ENCODE data around the gene TRHDE.
"Not testable (repeated sequence)": the region's sequence is repeated elsewhere in the genome, so short reads cannot be mapped to it uniquely, and the experiment has no call there.

The TRHDE gene

DNA sequence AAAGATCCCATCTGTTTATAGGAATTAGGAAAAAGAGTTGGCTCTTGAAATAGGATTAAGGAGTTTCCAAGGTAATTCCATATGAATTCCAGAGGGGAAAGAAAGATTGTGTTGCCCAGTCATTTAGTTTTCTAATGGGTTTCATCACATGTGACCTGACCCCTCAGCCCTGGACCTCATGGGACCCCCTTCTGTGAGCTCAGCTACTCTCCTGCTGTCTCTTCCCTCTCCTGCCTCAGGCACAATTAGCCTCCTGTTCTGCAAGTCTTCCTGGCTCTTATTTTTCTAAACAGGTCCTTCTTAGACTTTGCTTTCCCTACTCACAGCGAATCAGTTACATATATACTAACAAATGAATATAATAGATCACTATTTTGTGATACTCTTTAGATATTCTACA is 237.7 kb downstream of the TRHDE start:
- TF ChIP-seq, protein P1, sequence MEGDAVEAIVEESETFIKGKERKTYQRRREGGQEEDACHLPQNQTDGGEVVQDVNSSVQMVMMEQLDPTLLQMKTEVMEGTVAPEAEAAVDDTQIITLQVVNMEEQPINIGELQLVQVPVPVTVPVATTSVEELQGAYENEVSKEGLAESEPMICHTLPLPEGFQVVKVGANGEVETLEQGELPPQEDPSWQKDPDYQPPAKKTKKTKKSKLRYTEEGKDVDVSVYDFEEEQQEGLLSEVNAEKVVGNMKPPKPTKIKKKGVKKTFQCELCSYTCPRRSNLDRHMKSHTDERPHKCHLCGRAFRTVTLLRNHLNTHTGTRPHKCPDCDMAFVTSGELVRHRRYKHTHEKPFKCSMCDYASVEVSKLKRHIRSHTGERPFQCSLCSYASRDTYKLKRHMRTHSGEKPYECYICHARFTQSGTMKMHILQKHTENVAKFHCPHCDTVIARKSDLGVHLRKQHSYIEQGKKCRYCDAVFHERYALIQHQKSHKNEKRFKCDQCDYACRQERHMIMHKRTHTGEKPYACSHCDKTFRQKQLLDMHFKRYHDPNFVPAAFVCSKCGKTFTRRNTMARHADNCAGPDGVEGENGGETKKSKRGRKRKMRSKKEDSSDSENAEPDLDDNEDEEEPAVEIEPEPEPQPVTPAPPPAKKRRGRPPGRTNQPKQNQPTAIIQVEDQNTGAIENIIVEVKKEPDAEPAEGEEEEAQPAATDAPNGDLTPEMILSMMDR (conservative IDR thresholded peaks at IDR 0.05; ENCODE audit: low read depth, low read length): no peak
- no peak overlapping the region for H3K4me3 ChIP-seq (ENCODE audit: low read depth, low read length)
- DNase-seq (ENCODE audit: low read depth): peak; percentile 12

DNA sequence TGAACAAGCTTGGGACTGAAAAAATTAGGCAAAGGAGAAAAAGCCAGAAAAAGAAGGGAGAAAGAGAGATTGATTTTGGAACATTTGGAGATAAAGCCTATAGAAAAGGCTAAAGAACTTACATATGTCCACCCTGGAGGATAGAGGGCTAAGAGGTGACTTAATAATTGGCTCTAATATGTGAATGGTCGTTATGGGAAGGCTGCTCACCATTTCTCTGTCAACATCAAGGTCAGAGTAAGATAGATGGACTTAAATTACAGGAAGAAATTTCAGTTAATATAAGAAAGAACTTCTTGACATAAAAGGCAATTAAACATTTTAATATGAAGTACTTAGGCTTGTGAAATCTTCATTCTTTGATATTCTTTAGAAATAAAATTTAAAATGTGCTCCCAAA is 238.6 kb downstream of the TRHDE start:
- no peak overlapping the region for H3K4me3 ChIP-seq (ENCODE audit: low read depth, low read length)
- TF ChIP-seq, protein P1 (conservative IDR thresholded peaks at IDR 0.05; ENCODE audit: low read depth, low read length): no peak
- no peak for DNase-seq (ENCODE audit: low read depth)

DNA sequence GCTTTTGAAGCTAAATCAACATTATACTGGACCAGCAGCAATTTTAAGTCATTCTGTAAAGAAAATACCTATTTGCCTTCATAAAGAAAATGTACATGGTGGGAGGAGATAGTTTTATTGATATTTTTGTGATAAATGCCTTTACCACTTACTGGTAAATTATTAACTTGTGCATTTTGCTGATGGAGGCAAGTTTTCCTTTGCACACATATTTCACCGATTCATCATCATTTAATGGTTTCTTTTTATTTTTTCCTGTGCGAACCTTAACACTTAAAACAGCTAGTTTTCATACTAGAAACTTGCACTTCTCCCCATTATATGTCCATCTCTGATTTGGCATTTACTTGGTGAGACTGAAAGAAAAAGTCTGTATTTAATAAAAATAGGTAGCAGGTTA is 239.3 kb downstream of the TRHDE start:
- DNase-seq (ENCODE audit: low read depth): peak; percentile 36
- TF ChIP-seq, protein P1 (conservative IDR thresholded peaks at IDR 0.05; ENCODE audit: low read depth, low read length): no peak
- H3K4me3 ChIP-seq (ENCODE audit: low read depth, low read length): no peak overlapping the region

DNA sequence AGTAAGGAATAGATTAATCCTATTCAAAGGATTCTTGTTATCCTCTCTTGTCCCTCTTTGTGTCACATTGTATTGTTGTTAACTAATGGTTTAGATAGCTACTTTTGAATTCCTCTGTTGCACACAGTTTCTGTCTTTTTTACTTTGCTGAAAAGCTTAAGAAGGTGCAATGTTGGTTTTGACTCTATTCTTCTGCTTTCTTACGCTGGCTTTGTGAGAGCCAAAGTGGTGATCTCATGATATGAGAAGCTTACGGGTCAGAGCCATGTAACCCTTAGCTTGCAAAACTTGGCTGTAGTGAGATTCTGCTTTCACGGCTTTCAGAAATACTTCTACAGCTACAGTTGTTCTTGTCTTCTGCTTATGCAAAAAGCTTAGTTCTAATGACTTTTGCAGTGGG is 239.7 kb downstream of the TRHDE start:
- TF ChIP-seq, protein P1 (conservative IDR thresholded peaks at IDR 0.05; ENCODE audit: low read depth, low read length): no peak
- H3K4me3 ChIP-seq (ENCODE audit: low read depth, low read length): no peak overlapping the region
- DNase-seq (ENCODE audit: low read depth): peak; percentile 92

DNA sequence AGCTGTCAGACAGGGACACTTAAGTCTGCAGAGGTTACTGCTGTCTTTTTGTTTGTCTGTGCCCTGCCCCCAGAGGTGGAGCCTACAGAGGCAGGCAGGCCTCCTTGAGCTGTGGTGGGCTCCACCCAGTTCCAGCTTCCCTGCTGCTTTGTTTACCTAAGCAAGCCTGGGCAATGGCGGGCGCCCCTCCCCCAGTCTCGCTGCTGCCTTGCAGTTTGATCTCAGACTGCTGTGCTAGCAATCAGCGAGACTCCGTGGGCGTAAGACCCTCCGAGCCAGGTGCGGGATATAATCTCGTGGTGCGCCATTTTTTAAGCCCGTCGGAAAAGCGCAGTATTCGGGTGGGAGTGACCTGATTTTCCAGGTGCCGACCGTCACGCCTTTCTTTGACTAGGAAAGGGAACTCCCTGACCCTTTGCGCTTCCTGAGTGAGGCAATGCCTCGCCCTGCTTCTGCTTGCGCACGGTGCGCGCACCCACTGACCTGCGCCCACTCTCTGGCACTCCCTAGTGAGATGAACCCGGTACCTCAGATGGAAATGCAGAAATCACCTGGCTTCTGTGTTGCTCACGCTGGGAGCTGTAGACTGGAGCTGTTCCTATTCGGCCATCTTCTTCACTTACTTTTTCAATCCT is 248.0 kb downstream of the TRHDE start:
- not testable (repeated sequence) for DNase-seq (ENCODE audit: low read depth); H3K4me3 ChIP-seq (ENCODE audit: low read depth, low read length)

DNA sequence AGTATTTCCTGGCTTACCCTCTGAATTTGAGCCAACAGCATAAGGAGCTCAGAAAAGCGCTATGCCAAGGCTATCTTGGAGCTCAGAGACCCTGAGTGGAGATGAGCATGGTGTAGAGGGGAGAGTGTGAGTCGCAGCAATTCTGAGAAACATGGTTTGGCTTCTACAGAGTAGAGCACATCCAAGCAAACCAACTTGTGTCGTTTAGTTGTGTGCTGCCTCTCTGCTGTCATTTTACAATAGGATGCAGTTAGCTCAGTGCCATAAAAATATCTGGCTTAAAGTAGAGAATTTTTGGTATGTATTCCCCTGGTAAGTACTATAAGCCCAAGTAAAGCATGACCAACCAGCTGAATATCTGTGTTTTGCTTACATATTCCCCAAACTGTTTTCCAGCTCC is 249.2 kb downstream of the TRHDE start:
- no peak overlapping the region for H3K4me3 ChIP-seq (ENCODE audit: low read depth, low read length)
- TF ChIP-seq, protein P1 (conservative IDR thresholded peaks at IDR 0.05; ENCODE audit: low read depth, low read length): no peak
- no peak for DNase-seq (ENCODE audit: low read depth)

DNA sequence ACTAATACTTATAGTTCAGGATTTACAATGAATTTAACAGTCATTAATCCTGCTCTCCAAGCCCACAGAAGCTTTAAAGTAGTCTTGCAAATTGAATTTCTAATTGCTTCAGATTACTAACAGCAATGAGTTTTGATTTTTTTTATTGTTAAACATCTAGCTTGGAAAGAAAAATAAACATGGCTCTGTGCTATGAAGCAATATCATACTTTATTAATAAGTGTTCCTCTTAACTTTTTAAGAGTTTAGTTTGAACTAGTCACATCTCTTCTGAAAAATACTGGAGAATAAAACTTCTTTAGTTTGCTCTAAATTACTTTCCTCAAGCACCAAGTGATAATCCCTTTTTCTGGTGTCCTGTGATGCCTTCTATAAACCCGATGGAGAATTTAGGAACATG is 250.2 kb downstream of the TRHDE start:
- DNase-seq (ENCODE audit: low read depth): peak; percentile 3
- no peak overlapping the region for H3K4me3 ChIP-seq (ENCODE audit: low read depth, low read length)
- TF ChIP-seq, protein P1 (conservative IDR thresholded peaks at IDR 0.05; ENCODE audit: low read depth, low read length): no peak

Measured in choroid plexus epithelial cell (primary cell).